ENCODE measurements around the gene ZNF598.

DNA sequence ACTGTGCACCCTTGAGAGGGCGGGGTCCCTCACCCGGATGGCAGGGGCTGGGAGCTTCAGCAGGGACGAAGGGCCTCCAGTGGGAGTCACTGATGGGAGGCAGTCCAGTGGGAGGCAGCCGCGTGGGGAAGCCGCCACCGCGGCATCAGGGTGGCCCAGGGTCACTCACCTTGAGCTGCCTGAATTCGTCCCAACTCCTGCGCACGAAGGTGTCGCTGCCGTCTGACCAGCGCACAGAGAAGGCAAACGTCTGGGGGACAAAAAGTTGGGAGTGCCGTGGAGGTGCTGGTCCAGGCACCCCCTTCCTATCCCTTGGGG is 28.9 kb downstream of the ZNF598 start:
- TF ChIP-seq POLR2A (IDR thresholded peaks at IDR 0.05): no peak
- TF ChIP-seq, protein P1, sequence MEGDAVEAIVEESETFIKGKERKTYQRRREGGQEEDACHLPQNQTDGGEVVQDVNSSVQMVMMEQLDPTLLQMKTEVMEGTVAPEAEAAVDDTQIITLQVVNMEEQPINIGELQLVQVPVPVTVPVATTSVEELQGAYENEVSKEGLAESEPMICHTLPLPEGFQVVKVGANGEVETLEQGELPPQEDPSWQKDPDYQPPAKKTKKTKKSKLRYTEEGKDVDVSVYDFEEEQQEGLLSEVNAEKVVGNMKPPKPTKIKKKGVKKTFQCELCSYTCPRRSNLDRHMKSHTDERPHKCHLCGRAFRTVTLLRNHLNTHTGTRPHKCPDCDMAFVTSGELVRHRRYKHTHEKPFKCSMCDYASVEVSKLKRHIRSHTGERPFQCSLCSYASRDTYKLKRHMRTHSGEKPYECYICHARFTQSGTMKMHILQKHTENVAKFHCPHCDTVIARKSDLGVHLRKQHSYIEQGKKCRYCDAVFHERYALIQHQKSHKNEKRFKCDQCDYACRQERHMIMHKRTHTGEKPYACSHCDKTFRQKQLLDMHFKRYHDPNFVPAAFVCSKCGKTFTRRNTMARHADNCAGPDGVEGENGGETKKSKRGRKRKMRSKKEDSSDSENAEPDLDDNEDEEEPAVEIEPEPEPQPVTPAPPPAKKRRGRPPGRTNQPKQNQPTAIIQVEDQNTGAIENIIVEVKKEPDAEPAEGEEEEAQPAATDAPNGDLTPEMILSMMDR (IDR thresholded peaks at IDR 0.05): no peak

Measured in testis (tissue), 2 donors.